Skin epidermis (tissue), 12 donors: ENCODE results near the gene TTYH2.

Experiments
- H3K27ac ChIP-seq, 21 experiments: fragments of 200-600 bp; sonication (generic) in 11 of 21; one replicate each; pipeline ENCODE4 v1.5.0; 2020; ENCODE audit warnings: mild to moderate bottlenecking in 3 of 21, inconsistent platforms in 2 of 21, moderate library complexity in 2 of 21
- H3K4me3 ChIP-seq, 7 experiments: fragments of 200-600 bp; sonication (generic) in 2 of 7; one replicate each; pipeline ENCODE4 v1.5.0; 2020; ENCODE audit warnings: inconsistent platforms in 2 of 7, mild to moderate bottlenecking in 2 of 7, moderate library complexity in 1 of 7

TTYH2 gene

GRCh38 chr17:74304184-74304583 lies 90.8 kb downstream of the TTYH2 start:
- Histone ChIP-seq H3K4me3 (no peak overlapping the region), H3K27ac (no peak overlapping the region)

- no peak overlapping the region for H3K27ac ChIP-seq
- H3K4me3 ChIP-seq: no peak overlapping the region
Observed at GRCh38 chr17:74305865-74306654, 92.7 kb downstream of the TTYH2 start.

GRCh38 chr17:74307984-74308773 lies 94.8 kb downstream of the TTYH2 start:
- Histone ChIP-seq H3K27ac (no peak overlapping the region), H3K4me3 (no peak overlapping the region)

DNA sequence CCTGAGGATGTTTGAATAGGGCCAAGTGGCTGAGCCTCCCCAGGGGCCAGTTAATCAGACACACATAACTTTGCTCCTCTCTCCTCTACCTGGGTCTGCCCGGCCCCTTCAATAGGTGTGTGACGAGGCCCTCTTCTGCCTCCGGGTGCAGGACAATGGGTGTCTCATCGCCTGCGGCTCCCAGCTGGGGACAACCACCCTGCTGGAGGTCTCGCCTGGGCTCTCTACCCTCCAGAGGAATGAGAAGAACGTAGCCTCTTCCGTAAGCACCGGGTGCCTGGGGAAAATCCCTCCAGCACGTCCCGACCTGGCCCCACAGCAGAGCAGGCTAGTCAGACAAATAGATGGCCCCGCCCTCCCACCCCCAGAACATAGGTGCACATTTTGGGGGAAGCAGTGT lies 96.5 kb downstream of the TTYH2 start:
- Histone ChIP-seq H3K4me3 (no peak overlapping the region), H3K27ac (no peak overlapping the region)
